GM12878 (cell line): ENCODE data around the gene RASSF8.

ENCODE experiments used
- CREM ChIP-seq: IDR thresholded peaks from 2 replicates; pipeline ENCODE4 v1.6.1; 2014; ENCODE audit warnings: antibody characterized with exemption, low read depth
- EZH2 ChIP-seq: IDR thresholded peaks from 2 replicates; pipeline ENCODE4 v1.6.1; 2012; ENCODE audit warnings: low read depth, mild to moderate bottlenecking, control low read depth, inconsistent platforms, low read length, borderline replicate concordance; ENCODE audit not compliant: control insufficient read depth
- FOXM1 ChIP-seq: IDR thresholded peaks from 2 replicates; pipeline ENCODE4 v1.6.1; 2012; ENCODE audit warnings: low read depth, mild to moderate bottlenecking, inconsistent platforms, low read length, moderate library complexity
- POLR2A ChIP-seq: IDR thresholded peaks from 2 replicates; pipeline ENCODE4 v1.6.1; 2011; ENCODE audit warnings: low read depth, mild to moderate bottlenecking, low read length
- RELA ChIP-seq: fragments of 450-650 bp; IDR thresholded peaks from 2 replicates; pipeline ENCODE4 v1.8.0; 2014; ENCODE audit warnings: borderline replicate concordance; ENCODE audit not compliant: partially characterized antibody
- RFX5 ChIP-seq: IDR thresholded peaks from 2 replicates; pipeline ENCODE4 v1.6.1; 2011; ENCODE audit warnings: low read depth, low read length, improper control_type of control experiment
- SRF ChIP-seq, 2 experiments: IDR thresholded peaks; 2 replicates each; pipeline ENCODE4 v1.6.1; 2011; ENCODE audit warnings: low read depth in 2 of 2, low read length in 2 of 2, mild to moderate bottlenecking in 1 of 2, moderate library complexity in 1 of 2
- TF ChIP-seq, protein P1 (sequence below): IDR thresholded peaks from 2 replicates; pipeline ENCODE4 v1.6.1; 2011; ENCODE audit warnings: low read depth, mild to moderate bottlenecking, low read length, moderate library complexity, borderline replicate concordance; ENCODE audit errors: extremely low read depth
- TF ChIP-seq, protein P2 (sequence below), 3 experiments: IDR thresholded peaks in 2 of 3; conservative IDR thresholded peaks in 1 of 3; 2 replicates each; pipeline ENCODE4 v1.5.1; 2011; ENCODE audit warnings: low read depth in 3 of 3, low read length in 3 of 3, mild to moderate bottlenecking in 3 of 3, control low read depth in 2 of 3, moderate library complexity in 2 of 3, inconsistent platforms in 1 of 3, mixed read lengths in 1 of 3; ENCODE audit not compliant: control insufficient read depth in 2 of 3, insufficient read depth in 1 of 3; ENCODE audit errors: extremely low read depth in 1 of 3

DNA sequence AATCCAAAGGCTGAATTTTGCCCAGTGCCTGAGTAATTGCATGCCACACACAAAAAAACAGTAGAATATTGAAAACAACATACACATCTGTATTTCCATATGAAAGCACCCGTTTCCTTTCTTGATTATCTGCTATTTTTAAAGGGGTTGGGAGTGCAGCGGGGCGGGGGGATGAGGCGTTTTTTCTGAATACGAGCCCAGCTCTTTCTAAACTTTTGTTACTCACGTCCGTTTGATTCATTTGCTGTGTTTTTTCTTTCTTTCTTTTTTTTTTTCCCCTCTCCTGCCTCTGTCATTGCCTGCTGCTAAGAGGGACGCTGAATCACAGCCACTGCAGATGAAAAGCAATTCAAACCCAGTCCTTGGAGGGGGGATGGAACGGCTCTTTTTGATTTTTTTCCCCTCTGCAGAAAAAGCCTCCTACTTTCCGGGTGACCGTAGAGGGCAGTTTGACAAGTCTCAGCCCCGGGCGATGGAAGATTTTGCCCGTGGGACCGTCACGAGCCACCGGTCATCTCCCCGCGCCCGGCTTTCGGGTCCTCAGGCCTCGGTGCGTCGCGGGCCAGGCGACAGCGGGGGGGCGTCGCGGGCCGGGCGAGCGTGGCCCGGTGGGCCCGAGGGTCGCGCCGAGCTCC, 572 bp upstream of the RASSF8 start:
- TF ChIP-seq, protein P1, sequence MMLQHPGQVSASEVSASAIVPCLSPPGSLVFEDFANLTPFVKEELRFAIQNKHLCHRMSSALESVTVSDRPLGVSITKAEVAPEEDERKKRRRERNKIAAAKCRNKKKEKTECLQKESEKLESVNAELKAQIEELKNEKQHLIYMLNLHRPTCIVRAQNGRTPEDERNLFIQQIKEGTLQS: no peak
- TF ChIP-seq SRF (IDR thresholded peaks at IDR 0.05; ENCODE audit: low read depth in 2 of 2, low read length in 2 of 2) (no peak), RFX5 (no peak), POLR2A (no peak), CREM (no peak), FOXM1 (no peak), EZH2 (no peak), RELA (no peak)
- TF ChIP-seq, protein P2, sequence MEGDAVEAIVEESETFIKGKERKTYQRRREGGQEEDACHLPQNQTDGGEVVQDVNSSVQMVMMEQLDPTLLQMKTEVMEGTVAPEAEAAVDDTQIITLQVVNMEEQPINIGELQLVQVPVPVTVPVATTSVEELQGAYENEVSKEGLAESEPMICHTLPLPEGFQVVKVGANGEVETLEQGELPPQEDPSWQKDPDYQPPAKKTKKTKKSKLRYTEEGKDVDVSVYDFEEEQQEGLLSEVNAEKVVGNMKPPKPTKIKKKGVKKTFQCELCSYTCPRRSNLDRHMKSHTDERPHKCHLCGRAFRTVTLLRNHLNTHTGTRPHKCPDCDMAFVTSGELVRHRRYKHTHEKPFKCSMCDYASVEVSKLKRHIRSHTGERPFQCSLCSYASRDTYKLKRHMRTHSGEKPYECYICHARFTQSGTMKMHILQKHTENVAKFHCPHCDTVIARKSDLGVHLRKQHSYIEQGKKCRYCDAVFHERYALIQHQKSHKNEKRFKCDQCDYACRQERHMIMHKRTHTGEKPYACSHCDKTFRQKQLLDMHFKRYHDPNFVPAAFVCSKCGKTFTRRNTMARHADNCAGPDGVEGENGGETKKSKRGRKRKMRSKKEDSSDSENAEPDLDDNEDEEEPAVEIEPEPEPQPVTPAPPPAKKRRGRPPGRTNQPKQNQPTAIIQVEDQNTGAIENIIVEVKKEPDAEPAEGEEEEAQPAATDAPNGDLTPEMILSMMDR (IDR thresholded peaks at IDR 0.05 in 2 of 3, conservative IDR thresholded peaks at IDR 0.05 in 1 of 3; ENCODE audit: control insufficient read depth in 2 of 3, extremely low read depth in 1 of 3, insufficient read depth in 1 of 3, low read depth in 3 of 3, low read length in 3 of 3): no peak
